ENCODE results near the gene BTBD1.

The BTBD1 gene

DNA sequence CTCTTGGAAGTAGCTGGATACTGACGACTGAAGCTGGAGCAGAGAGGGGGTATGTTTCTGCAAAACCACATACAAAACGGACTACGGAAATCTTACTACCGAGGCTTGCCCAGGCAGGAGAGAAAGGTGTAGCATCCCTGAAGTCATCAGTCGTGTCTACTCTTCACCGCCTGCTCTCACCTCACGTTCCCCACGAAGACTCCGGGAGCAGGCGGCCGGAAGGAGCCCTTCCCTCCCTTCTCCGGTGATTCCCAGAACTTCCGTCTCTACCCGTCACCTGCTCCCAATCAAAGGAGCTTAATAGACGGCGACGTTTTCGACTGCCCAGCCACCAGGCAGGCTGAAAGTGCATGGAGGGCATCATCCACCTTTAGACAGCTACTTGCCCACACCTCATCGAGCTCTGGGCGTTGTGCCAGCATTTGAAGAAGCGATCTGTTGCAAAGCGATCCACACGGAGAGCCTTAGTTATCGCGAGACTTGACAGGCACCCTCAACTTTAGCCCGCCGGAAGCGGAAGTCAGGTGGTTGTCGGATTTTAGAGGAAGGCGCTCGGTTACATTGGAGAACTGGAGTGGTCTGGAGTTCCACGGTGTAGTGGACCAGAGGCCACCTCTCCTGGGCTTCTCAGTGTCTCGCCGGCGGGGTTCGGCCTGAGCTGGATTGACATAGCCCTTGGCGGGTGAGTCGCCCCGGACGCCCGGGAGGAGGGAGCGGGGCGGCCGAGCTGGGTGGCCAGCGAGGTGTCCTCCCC is 81.2 kb downstream of the BTBD1 start, which contains the start of gene RAMAC:
Gene RAMAC, plus strand, starts transcription at position 523 of the 754 bp plus-strand sequence. CDS start 2,809 bp downstream, outside the sequence.
- Histone ChIP-seq H3K27me3 (no peaks in the 10 kb centered on the region), H3K4me1 (no peaks in the 10 kb centered on the region; the same call in 1 of the 2 replicates), H3K9me3 (no peaks in the 10 kb centered on the region), H3K4me3 (ENCODE audit: low read depth, low read length) (peak within 1 kb of the TSS; percentile 78), H3K36me3 (peaks cover 18% of the 10 kb centered on the region)
- no peak for TF ChIP-seq CTCF (IDR thresholded peaks at IDR 0.05; ENCODE audit: low read depth, low read length)
- peak; percentile 94 for DNase-seq

GRCh38 chr15:82980981-82981380 is 86.1 kb downstream of the BTBD1 start:
- Histone ChIP-seq H3K9me3 (no peaks in the 10 kb centered on the region), H3K4me1 (no peaks in the 10 kb centered on the region), H3K27me3 (no peaks in the 10 kb centered on the region), H3K36me3 (no peaks in the 10 kb centered on the region), H3K4me3 (ENCODE audit: low read depth, low read length) (no peak overlapping the region)
- TF ChIP-seq CTCF (IDR thresholded peaks at IDR 0.05; ENCODE audit: low read depth, low read length) = no peak
- no peak for DNase-seq

DNA sequence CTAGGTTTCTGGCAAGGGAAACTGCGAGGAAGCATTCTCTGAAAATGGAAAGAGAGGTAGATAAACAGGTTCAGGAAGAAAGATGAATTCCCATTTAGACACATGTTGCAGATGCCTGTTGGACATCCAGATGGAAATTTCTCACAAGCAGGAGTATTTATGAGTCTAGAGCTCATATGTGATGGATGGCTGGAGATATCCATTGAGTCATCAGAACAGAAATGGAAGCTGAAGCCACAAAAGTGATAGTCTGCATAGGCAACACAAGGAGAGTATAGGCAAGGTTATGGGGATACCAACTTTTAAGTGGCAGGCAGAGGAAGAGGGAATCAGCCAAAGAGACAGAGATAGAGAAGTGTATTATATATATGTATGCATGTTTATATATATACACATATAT is 87.3 kb downstream of the BTBD1 start:
- H3K27me3 ChIP-seq = no peaks in the 10 kb centered on the region
- no peak overlapping the region for H3K4me3 ChIP-seq (ENCODE audit: low read depth, low read length)
- TF ChIP-seq CTCF (IDR thresholded peaks at IDR 0.05; ENCODE audit: low read depth, low read length) = no peak
- no peaks in the 10 kb centered on the region for H3K36me3 ChIP-seq
- DNase-seq = no peak
- no peaks in the 10 kb centered on the region for H3K4me1 ChIP-seq
- H3K9me3 ChIP-seq = no peaks in the 10 kb centered on the region

DNA sequence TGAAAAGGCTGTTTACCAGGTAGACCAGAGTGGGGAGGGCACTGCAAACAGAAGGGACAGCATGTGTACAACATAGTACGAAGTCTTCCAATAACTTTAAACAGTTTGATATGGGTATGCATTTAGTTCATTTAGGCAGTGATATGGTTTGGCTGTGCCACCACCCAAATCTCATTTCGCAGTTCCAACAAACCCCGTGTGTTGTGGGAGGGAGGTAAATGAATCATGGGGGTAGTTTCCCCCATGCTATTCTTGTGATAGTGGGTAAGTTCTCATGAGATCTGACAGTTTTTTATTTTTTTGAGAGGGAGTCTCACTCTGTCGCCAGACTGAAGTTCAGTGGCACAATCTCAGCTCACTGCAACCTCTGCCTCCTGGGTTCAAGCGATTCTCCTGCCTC is 88.6 kb downstream of the BTBD1 start:
- DNase-seq = no peak
- TF ChIP-seq CTCF (IDR thresholded peaks at IDR 0.05; ENCODE audit: low read depth, low read length) = no peak
- Histone ChIP-seq H3K27me3 (no peaks in the 10 kb centered on the region), H3K36me3 (no peaks in the 10 kb centered on the region), H3K4me1 (no peaks in the 10 kb centered on the region), H3K4me3 (ENCODE audit: low read depth, low read length) (no peak overlapping the region), H3K9me3 (no peaks in the 10 kb centered on the region)

GRCh38 chr15:82977076-82977475 is 90.0 kb downstream of the BTBD1 start:
- no peaks in the 10 kb centered on the region for H3K36me3 ChIP-seq
- no peak for TF ChIP-seq CTCF (IDR thresholded peaks at IDR 0.05; ENCODE audit: low read depth, low read length)

GRCh38 chr15:82972990-82973389 is 94.1 kb downstream of the BTBD1 start:
- TF ChIP-seq CTCF (IDR thresholded peaks at IDR 0.05; ENCODE audit: low read depth, low read length) = no peak
- peaks cover 17% of the 10 kb centered on the region for H3K4me1 ChIP-seq
- DNase-seq = no peak
- no peaks in the 10 kb centered on the region for H3K36me3 ChIP-seq
- no peaks in the 10 kb centered on the region for H3K27me3 ChIP-seq
- H3K4me3 ChIP-seq (ENCODE audit: low read depth, low read length) = no peak overlapping the region
- H3K9me3 ChIP-seq = no peaks in the 10 kb centered on the region

More at GRCh38 chr15:82977076-82977475, 90.0 kb downstream of the BTBD1 start:
- no peak overlapping the region for H3K4me3 ChIP-seq (ENCODE audit: low read depth, low read length)
- no peaks in the 10 kb centered on the region for H3K27me3 ChIP-seq
- no peak for DNase-seq
- no peaks in the 10 kb centered on the region for H3K9me3 ChIP-seq
- H3K4me1 ChIP-seq = no peaks in the 10 kb centered on the region
